HFFc6 (cell line): Measurements from ENCODE around the gene NRF1. TPM values are rescaled to one million over a fixed set of nuclear protein-coding genes. Genes with fewer than 3 reads are reported as not detected.

Experiments
- DNase-seq: peaks from one replicate; pipeline ENCODE4 v3.0.0-alpha.2; 2018
- H3K27ac Mint-ChIP-seq: 2 replicates; pipeline ENCODE4 v1.8.0; 2020; ENCODE audit warnings: mild to moderate bottlenecking, mixed read lengths
- H3K27me3 Mint-ChIP-seq: 2 replicates; pipeline ENCODE4 v1.8.0; 2021; ENCODE audit warnings: mild to moderate bottlenecking, moderate library complexity, mixed read lengths; ENCODE audit not compliant: insufficient read depth
- H3K36me3 Mint-ChIP-seq: 2 replicates; pipeline ENCODE4 v1.8.0; 2021; ENCODE audit warnings: low read depth, mixed read lengths
- H3K4me1 Mint-ChIP-seq: 2 replicates; pipeline ENCODE4 v1.8.0; 2020; ENCODE audit warnings: low read depth, mixed read lengths
- H3K4me3 Mint-ChIP-seq: 2 replicates; pipeline ENCODE4 v1.8.0; 2020; ENCODE audit warnings: mild to moderate bottlenecking, moderate library complexity, mixed read lengths
- H3K9me3 Mint-ChIP-seq: 2 replicates; pipeline ENCODE4 v1.8.0; 2020; ENCODE audit warnings: mild to moderate bottlenecking, mixed read lengths
- total RNA-seq, 6 experiments: library from RNA; stranded (reverse); fragmentation: NEBNext Ultra II Directional; extraction: Animal tissue kit (Norgen Biotek cat#: 25700); gene quantifications; 2 replicates in 1 of 6; 3 replicates in 5 of 6; pipeline ENCODE4 v1.2.3, GENCODE V29; 2021
- TF ChIP-seq, protein P1 (sequence below): fragments of 200-600 bp; sonication (generic); IDR thresholded peaks from 2 replicates; pipeline ENCODE4 v1.5.0; 2021; ENCODE audit warnings: antibody characterized with exemption, mild to moderate bottlenecking

Gene NRF1
- total RNA-seq, 6 experiments from 2014 or later = 8.8 to 11.8 (median 10.4) TPM

DNA sequence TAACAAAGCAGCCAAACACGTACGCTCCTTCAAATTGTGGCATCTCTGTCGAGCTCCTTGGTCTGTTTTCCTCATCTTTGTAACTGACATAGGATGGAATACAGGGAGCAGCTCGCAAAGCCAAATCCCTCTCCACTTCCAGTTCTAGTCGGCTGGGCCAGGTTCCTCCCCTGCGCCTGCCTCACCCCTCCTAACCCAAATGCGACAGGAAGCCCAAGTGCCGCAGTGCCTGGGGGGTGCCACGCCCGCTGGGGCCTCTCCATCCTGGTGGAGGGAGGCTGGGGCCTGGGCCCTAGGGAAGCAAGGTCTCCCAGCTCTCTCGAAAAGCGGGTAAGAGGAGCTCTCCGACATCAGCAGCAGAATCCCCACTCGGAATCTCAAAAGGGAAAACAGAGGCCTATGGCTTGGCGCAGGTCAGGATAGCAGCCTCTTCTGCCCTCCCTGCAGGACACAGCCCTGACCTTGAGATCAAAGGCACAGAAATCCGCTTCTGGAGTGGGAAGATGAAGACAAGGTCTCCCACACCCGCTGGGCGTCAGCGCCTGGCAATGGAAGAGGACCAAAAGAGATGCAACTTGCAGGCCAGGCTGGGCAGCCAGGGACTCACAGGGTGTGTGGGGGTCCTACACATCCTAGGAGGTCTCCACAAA, 165.8 kb downstream of the NRF1 start:
- Mint-ChIP-seq H3K27me3 (peaks cover 24% of the 10 kb centered on the region), H3K4me3 (no peak overlapping the region), H3K36me3 (no peaks in the 10 kb centered on the region), H3K27ac (no peak overlapping the region), H3K4me1 (peaks cover 7% of the 10 kb centered on the region), H3K9me3 (no peaks in the 10 kb centered on the region)
- DNase-seq = no peak
- TF ChIP-seq, protein P1, sequence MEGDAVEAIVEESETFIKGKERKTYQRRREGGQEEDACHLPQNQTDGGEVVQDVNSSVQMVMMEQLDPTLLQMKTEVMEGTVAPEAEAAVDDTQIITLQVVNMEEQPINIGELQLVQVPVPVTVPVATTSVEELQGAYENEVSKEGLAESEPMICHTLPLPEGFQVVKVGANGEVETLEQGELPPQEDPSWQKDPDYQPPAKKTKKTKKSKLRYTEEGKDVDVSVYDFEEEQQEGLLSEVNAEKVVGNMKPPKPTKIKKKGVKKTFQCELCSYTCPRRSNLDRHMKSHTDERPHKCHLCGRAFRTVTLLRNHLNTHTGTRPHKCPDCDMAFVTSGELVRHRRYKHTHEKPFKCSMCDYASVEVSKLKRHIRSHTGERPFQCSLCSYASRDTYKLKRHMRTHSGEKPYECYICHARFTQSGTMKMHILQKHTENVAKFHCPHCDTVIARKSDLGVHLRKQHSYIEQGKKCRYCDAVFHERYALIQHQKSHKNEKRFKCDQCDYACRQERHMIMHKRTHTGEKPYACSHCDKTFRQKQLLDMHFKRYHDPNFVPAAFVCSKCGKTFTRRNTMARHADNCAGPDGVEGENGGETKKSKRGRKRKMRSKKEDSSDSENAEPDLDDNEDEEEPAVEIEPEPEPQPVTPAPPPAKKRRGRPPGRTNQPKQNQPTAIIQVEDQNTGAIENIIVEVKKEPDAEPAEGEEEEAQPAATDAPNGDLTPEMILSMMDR = no peak

DNA sequence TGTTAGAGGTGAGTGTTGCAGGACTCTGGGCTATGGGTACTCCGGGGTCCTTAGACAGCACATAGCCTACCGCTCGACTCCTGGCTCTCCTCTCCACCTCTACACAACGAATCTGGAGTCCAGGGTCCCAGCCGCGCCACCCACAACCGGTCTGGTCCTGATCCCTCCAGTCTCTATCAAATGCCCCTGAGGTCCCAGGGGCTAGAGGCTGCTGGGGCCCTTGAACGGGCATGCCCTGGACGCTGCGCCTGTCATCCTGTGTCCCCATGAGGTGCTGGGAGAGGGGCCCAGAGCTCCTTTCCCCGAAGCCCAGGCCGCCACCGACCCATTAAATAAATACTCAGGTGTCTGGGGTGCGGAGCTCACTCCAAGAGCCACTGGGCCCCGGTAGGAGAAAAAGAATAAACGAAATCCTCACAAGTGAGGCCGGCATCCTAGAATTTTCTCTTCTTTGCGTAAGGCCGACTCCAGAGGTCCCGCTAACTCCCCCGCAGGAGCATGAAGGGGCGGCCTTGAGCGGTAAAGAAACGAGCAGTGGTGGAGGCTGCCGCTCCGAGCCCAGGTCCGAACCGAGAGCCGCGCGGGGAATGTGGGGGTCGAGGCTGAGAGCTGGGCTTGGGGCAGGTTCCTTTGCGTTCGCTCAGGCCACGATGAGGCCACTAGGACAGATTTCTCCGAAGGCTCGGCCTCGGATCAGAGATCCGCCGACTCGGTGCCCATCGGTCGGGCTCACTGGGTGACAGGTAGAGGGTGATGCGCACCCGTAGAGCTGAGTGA, 166.7 kb downstream of the NRF1 start:
- H3K36me3 Mint-ChIP-seq = no peaks in the 10 kb centered on the region
- TF ChIP-seq, protein P1 = no peak
- DNase-seq = no peak
- peaks cover 33% of the 10 kb centered on the region for H3K27me3 Mint-ChIP-seq
- H3K4me1 Mint-ChIP-seq = peaks cover 16% of the 10 kb centered on the region
- H3K27ac Mint-ChIP-seq = no peak overlapping the region
- H3K4me3 Mint-ChIP-seq = no peak overlapping the region
- no peaks in the 10 kb centered on the region for H3K9me3 Mint-ChIP-seq

DNA sequence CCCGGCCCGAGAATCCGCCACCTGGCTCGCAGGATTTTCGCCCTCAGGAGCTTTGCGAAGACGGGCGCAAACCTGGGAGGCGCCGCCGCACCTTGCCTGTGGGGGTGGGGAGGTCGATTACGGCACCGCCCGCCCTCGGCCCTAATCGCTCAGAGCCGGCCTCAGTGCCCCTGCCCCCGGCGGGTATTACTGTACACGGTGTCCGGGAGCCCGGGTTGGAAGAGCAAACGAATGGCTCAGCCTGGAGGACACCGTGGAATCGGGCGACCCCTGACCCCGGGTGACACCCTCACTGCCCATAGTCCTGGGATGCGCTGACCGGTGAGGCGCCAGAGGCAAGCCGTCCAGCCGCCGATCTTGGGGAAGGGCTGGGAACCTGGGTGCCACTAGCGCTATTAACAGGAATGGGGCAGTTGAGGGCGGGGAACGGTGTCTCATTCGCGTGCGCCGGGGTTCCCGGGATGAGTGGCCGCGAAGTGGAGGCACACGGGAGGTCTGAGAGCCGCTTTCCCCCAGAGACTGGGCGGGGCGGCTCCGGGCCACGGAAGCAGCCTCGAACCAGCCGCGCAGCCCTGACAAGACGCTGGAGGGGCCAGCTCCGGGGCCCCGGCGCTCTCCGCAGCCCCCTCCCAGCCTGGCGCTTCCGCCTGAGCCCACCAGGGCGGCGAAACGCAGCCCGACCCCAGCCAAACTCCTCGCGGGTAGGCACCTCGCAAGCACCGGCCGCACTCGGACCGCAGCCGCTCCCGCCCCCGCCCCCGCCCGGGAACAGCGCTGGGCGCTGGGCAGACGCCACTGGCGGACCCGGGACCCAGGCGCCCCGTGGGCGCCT, 167.5 kb downstream of the NRF1 start:
- Mint-ChIP-seq H3K9me3 (peaks cover 4% of the 10 kb centered on the region; the same call in 1 of the 2 replicates), H3K36me3 (0 out of 2 replicates have a peak, but pooled peaks cover 4% of the 10 kb centered on the region), H3K27me3 (peaks cover 41% of the 10 kb centered on the region), H3K27ac (no peak overlapping the region), H3K4me1 (peaks cover 21% of the 10 kb centered on the region), H3K4me3 (no peak overlapping the region)
- DNase-seq = no peak
- TF ChIP-seq, protein P1 = peak; percentile 31; the same call in 1 of the 2 replicates

DNA sequence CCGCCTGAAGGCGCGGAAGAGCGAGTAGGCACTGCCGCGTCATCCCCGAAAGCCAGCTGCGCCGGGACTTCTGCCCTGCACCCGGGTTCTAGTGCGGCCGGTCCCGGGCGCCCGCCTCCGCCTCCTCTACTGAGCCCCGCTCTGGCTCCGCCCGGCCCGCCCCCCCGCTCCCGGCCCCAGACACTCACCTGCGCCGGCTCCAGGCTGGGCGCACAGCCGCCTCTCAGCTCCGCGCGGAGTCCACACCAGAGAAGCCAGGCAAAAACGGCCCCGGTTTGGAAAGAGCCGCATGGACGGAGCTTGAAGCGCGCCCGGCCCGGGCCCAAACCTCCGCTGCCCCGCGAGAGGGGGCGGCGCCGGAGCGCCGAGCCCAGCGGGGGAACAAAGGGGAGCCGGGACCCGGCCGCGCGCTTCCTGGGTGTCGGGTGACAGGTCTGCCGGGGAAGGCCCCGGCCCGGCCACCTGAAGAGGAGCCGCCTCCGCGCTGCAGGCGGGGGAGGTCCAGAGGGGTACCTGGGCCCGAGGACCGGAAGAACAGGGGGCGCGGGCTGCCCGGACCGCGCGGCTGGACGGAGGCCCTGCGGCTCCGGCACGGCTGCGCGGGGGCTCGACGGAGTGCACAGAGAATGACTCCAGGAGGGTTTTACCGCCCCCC, 168.2 kb downstream of the NRF1 start:
- H3K4me1 Mint-ChIP-seq = peaks cover 21% of the 10 kb centered on the region
- no peak for DNase-seq
- H3K27ac Mint-ChIP-seq = no peak overlapping the region
- H3K27me3 Mint-ChIP-seq = peaks cover 39% of the 10 kb centered on the region
- peaks cover 4% of the 10 kb centered on the region; the same call in 1 of the 2 replicates for H3K9me3 Mint-ChIP-seq
- 0 out of 2 replicates have a peak, but pooled peaks cover 4% of the 10 kb centered on the region for H3K36me3 Mint-ChIP-seq
- H3K4me3 Mint-ChIP-seq = no peak overlapping the region
- TF ChIP-seq, protein P1 = no peak
